Loucy (cell line): ENCODE data around the gene TNFSF4.

Experiments
- EZH2phosphoT487 ChIP-seq: fragments of 200-600 bp; IDR thresholded peaks from 2 replicates; pipeline ENCODE4 v1.6.1; 2018; ENCODE audit warnings: antibody characterized with exemption, mild to moderate bottlenecking, moderate library complexity, borderline replicate concordance
- TF ChIP-seq, protein P1 (sequence below): fragments of 200-600 bp; sonication (generic); conservative IDR thresholded peaks from 2 replicates; pipeline ENCODE4 v1.5.1; 2014; ENCODE audit warnings: mild to moderate bottlenecking, antibody characterized with exemption, low read length

- TF ChIP-seq, protein P1, sequence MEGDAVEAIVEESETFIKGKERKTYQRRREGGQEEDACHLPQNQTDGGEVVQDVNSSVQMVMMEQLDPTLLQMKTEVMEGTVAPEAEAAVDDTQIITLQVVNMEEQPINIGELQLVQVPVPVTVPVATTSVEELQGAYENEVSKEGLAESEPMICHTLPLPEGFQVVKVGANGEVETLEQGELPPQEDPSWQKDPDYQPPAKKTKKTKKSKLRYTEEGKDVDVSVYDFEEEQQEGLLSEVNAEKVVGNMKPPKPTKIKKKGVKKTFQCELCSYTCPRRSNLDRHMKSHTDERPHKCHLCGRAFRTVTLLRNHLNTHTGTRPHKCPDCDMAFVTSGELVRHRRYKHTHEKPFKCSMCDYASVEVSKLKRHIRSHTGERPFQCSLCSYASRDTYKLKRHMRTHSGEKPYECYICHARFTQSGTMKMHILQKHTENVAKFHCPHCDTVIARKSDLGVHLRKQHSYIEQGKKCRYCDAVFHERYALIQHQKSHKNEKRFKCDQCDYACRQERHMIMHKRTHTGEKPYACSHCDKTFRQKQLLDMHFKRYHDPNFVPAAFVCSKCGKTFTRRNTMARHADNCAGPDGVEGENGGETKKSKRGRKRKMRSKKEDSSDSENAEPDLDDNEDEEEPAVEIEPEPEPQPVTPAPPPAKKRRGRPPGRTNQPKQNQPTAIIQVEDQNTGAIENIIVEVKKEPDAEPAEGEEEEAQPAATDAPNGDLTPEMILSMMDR, result no peak
- no peak for TF ChIP-seq EZH2phosphoT487
Observed at GRCh38 chr1:173190101-173190936, 16.8 kb downstream of the TNFSF4 start.
